HepG2 (cell line): ENCODE results near the gene SLC35B1. TPM values are rescaled to one million over a fixed set of nuclear protein-coding genes. Genes with fewer than 3 reads are reported as not detected.

Source experiments
- ASH2L ChIP-seq: fragments of 300-600, 200-600 bp; sonication (generic); IDR thresholded peaks from 2 replicates; pipeline ENCODE4 v1.7.0; 2017; ENCODE audit warnings: low read depth, mild to moderate bottlenecking, moderate library complexity, mixed read lengths, low read length; ENCODE audit not compliant: insufficient read length
- BHLHE40 ChIP-seq: IDR thresholded peaks from 2 replicates; pipeline ENCODE4 v1.6.1; 2011; ENCODE audit warnings: low read length, improper control_type of control experiment
- ELF1 ChIP-seq: sonication (generic); formaldehyde crosslinking; IDR thresholded peaks from 2 replicates; pipeline ENCODE4 v1.4.0; 2020; ENCODE audit warnings: missing genetic modification reagents
- GATA4 ChIP-seq: sonication (generic); IDR thresholded peaks from 2 replicates; pipeline ENCODE4 v1.6.1; 2016; ENCODE audit warnings: antibody characterized with exemption, low read depth, borderline replicate concordance
- GATAD1 ChIP-seq: IDR thresholded peaks from 2 replicates; pipeline ENCODE4 v1.6.1; 2016; ENCODE audit warnings: missing genetic modification reagents, missing compliant biosample characterization
- GTF3A ChIP-seq: sonication (generic); formaldehyde crosslinking; conservative IDR thresholded peaks from 2 replicates; pipeline ENCODE4 v1.4.0; 2020; ENCODE audit warnings: mild to moderate bottlenecking, missing genetic modification reagents
- HNRNPK ChIP-seq: fragments of 200-400 bp; formaldehyde crosslinking; IDR thresholded peaks from 2 replicates; pipeline ENCODE4 v1.6.1; 2018; ENCODE audit warnings: low read length, low read depth, moderate library complexity, mild to moderate bottlenecking; ENCODE audit not compliant: poor library complexity, severe bottlenecking
- HOXA3 ChIP-seq: sonication (generic); formaldehyde crosslinking; IDR thresholded peaks from 2 replicates; pipeline ENCODE4 v1.5.0; 2020; ENCODE audit warnings: missing genetic modification reagents
- NFATC3 ChIP-seq: sonication (generic); formaldehyde crosslinking; IDR thresholded peaks from 2 replicates; pipeline ENCODE4 v1.5.1; 2020; ENCODE audit warnings: mild to moderate bottlenecking, missing genetic modification reagents
- RAD21 ChIP-seq: fragments of 450-650 bp; formaldehyde crosslinking; IDR thresholded peaks from 2 replicates; pipeline ENCODE4 v1.5.0; 2020; ENCODE audit warnings: mild to moderate bottlenecking
- SAP130 ChIP-seq: IDR thresholded peaks from 2 replicates; pipeline ENCODE4 v1.6.1; 2016; ENCODE audit warnings: low read depth
- SOX6 ChIP-seq, 2 experiments: fragments of 450-650 bp in 1 of 2; sonication (generic) in 1 of 2; formaldehyde crosslinking in 1 of 2; IDR thresholded peaks; 2 replicates each; pipeline versions ENCODE4 v1.4.0 to v1.6.1; 2017 to 2020; ENCODE audit warnings: antibody characterized with exemption in 1 of 2, mild to moderate bottlenecking in 1 of 2, missing genetic modification reagents in 1 of 2
- STAG1 ChIP-seq: sonication (generic); formaldehyde crosslinking; IDR thresholded peaks from 2 replicates; pipeline ENCODE4 v1.4.0; 2020; ENCODE audit warnings: missing genetic modification reagents
- ZKSCAN5 ChIP-seq: sonication (generic); formaldehyde crosslinking; IDR thresholded peaks from 2 replicates; pipeline ENCODE4 v1.5.1; 2020; ENCODE audit warnings: mild to moderate bottlenecking, missing genetic modification reagents
- ZNF557 ChIP-seq: sonication (generic); formaldehyde crosslinking; IDR thresholded peaks from 2 replicates; pipeline ENCODE4 v1.4.0; 2020; ENCODE audit warnings: missing genetic modification reagents
- polyA plus RNA-seq, 8 experiments: library from polyadenylated mRNA; depleted of rRNA in 3 of 8; stranded (reverse) in 7 of 8; unstranded in 1 of 8; fragments of >200 nt; fragmentation: Illumina TruSeq in 4 of 8; extraction: Trizol in 4 of 8; gene quantifications; 2 replicates each; pipeline versions ENCODE4 v1.2.1 to v1.2.3, GENCODE V29; 2011 to 2016; ENCODE audit warnings: low read depth in 4 of 8, missing spikeins in 1 of 8, mixed read lengths in 1 of 8; ENCODE audit not compliant: insufficient read depth in 1 of 8
- total RNA-seq, 5 experiments: library from RNA; depleted of rRNA; stranded (reverse); fragments of >200 nt; fragmentation: Illumina TruSeq; extraction: Trizol; gene quantifications; 2 replicates each; pipeline ENCODE4 v1.2.3, GENCODE V29; 2016; ENCODE audit warnings: low read depth in 1 of 5
- TF ChIP-seq, protein P1 (sequence below): sonication (generic); formaldehyde crosslinking; IDR thresholded peaks from 2 replicates; pipeline ENCODE4 v1.5.0; 2020; ENCODE audit warnings: missing genetic modification reagents
- TF ChIP-seq, protein P2 (sequence below): sonication (generic); formaldehyde crosslinking; IDR thresholded peaks from 2 replicates; pipeline ENCODE4 v1.5.0; 2020; ENCODE audit warnings: missing genetic modification reagents
- TF ChIP-seq, protein P3 (sequence below): sonication (generic); formaldehyde crosslinking; IDR thresholded peaks from 2 replicates; pipeline ENCODE4 v1.8.1; 2023; ENCODE audit warnings: mild to moderate bottlenecking, moderate library complexity, missing genetic modification reagents
- TF ChIP-seq, protein P4 (sequence below): IDR thresholded peaks from 2 replicates; pipeline ENCODE4 v1.6.1; 2016

SLC35B1 gene
- total and polyA plus RNA-seq, 2 of the 13 experiments (the other 11 are each of a cell fraction or from before 2014, with no cell fraction given), result 99.6 to 113 TPM

DNA sequence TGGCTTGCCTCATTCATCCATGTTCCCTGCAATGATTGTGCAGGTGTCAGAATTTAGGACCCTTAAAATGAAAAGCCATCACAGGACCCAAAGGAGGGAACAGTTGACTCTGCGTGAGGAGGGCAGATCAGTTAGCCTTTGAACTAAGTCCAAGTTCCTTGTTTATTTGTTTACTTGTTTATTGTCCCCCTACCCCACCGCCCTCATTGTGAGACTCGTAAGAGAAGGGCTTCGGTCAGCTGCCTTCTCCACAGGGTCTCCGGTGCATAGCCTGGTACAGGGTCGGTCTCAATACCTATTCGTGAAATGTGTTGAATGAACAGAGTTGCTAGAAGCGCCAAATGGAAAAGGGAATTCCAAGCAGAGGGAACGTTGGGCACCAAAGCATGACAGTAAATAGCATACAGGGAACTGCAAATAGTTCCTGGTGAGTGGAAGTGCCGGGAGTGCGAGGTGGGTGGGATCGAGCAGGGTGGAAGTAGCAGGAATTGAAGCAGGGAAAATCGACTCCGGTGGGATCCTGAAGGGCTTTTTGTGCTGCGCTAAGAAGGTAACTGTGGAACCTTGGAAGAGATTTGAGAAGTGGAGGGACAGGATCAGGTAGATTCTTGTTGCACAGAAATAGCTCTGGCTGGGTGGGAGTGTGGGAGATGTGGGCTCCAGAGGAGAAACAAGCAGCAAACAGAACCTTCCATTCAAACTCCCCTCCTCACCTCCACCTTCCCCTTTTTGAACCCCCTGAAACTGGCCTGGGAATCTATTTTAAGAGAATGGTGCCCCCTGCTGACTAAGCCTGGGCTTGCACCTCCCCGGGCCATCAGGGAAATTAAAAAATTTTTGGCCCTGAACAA is 12.7 kb downstream of the SLC35B1 start (continued):
- TF ChIP-seq, protein P1, sequence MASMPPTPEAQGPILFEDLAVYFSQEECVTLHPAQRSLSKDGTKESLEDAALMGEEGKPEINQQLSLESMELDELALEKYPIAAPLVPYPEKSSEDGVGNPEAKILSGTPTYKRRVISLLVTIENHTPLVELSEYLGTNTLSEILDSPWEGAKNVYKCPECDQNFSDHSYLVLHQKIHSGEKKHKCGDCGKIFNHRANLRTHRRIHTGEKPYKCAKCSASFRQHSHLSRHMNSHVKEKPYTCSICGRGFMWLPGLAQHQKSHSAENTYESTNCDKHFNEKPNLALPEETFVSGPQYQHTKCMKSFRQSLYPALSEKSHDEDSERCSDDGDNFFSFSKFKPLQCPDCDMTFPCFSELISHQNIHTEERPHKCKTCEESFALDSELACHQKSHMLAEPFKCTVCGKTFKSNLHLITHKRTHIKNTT (CRISPR knock-in tag), result no peak
- TF ChIP-seq NFATC3 (CRISPR knock-in tag), result 0 out of 2 replicates have a peak, but pooled peaks have one; percentile 65
- peak; percentile 94 for TF ChIP-seq STAG1 (CRISPR knock-in tag)
- TF ChIP-seq HNRNPK, result no peak
- TF ChIP-seq BHLHE40, result no peak
- TF ChIP-seq GTF3A, result 0 out of 2 replicates have a peak, but pooled peaks have one; percentile 42
- TF ChIP-seq, protein P2, sequence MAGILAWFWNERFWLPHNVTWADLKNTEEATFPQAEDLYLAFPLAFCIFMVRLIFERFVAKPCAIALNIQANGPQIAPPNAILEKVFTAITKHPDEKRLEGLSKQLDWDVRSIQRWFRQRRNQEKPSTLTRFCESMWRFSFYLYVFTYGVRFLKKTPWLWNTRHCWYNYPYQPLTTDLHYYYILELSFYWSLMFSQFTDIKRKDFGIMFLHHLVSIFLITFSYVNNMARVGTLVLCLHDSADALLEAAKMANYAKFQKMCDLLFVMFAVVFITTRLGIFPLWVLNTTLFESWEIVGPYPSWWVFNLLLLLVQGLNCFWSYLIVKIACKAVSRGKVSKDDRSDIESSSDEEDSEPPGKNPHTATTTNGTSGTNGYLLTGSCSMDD, result no peak
- 0 out of 2 replicates have a peak, but pooled peaks have one; percentile 7 for TF ChIP-seq ELF1 (CRISPR knock-in tag)
- TF ChIP-seq GATA4, result no peak
- TF ChIP-seq HOXA3 (CRISPR knock-in tag), result no peak
- TF ChIP-seq, protein P3, sequence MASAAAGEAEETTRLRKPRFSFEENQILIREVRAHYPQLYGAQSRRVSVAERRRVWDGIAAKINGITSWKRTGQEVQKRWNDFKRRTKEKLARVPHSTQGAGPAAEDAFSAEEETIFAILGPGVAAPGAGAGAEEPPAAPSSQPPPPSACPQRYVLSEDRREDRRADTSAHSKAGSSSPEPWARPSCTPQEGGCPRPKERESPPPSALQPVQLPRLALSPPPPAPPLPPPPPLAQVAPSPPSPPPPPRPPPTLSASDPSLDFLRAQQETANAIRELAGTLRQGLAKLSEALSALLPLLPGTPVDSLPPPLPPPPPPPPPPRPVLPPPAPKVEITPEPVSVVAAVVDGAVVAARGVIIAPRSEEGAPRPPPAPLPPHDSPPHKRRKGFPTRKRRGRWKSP, result peak; percentile 50; the same call in 1 of the 2 replicates
- TF ChIP-seq SOX6 (IDR thresholded peaks at IDR 0.05), result no peak
- peak; percentile 11; the same call in 1 of the 2 replicates for TF ChIP-seq SOX6 (CRISPR knock-in tag; IDR thresholded peaks at IDR 0.05)
- no peak for TF ChIP-seq ZNF557 (CRISPR knock-in tag)
- peak; percentile 93 for TF ChIP-seq RAD21 (CRISPR knock-in tag)
- TF ChIP-seq SAP130 (CRISPR knock-in tag), result 0 out of 2 replicates have a peak, but pooled peaks have one; percentile 8
- 0 out of 2 replicates have a peak, but pooled peaks have one; percentile 19 for TF ChIP-seq GATAD1 (CRISPR knock-in tag)
- TF ChIP-seq ZKSCAN5, result peak; percentile 68; the same call in 1 of the 2 replicates
- TF ChIP-seq, protein P4, sequence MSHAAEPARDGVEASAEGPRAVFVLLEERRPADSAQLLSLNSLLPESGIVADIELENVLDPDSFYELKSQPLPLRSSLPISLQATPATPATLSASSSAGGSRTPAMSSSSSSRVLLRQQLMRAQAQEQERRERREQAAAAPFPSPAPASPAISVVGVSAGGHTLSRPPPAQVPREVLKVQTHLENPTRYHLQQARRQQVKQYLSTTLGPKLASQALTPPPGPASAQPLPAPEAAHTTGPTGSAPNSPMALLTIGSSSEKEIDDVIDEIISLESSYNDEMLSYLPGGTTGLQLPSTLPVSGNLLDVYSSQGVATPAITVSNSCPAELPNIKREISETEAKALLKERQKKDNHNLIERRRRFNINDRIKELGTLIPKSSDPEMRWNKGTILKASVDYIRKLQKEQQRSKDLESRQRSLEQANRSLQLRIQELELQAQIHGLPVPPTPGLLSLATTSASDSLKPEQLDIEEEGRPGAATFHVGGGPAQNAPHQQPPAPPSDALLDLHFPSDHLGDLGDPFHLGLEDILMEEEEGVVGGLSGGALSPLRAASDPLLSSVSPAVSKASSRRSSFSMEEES (CRISPR knock-in tag), result no peak
- TF ChIP-seq ASH2L, result peak; percentile 39
